Stimulated activated CD8-positive, alpha-beta memory T cell treated with anti-CD3 and anti-CD28 coated beads, Interleukin-12 subunit alpha, Interleukin-12 subunit beta, amount 100 ng/mL, for 1 hour (primary cell): ENCODE measurements around the gene C5orf22.
"Not testable (repeated sequence)": the region's sequence is repeated elsewhere in the genome, so short reads cannot be mapped to it uniquely, and the experiment has no call there.

ENCODE experiments used
- DNase-seq: peaks from one replicate; pipeline ENCODE4 v3.0.0-alpha.2; 2020; ENCODE audit warnings: low read depth

C5orf22 gene

DNA sequence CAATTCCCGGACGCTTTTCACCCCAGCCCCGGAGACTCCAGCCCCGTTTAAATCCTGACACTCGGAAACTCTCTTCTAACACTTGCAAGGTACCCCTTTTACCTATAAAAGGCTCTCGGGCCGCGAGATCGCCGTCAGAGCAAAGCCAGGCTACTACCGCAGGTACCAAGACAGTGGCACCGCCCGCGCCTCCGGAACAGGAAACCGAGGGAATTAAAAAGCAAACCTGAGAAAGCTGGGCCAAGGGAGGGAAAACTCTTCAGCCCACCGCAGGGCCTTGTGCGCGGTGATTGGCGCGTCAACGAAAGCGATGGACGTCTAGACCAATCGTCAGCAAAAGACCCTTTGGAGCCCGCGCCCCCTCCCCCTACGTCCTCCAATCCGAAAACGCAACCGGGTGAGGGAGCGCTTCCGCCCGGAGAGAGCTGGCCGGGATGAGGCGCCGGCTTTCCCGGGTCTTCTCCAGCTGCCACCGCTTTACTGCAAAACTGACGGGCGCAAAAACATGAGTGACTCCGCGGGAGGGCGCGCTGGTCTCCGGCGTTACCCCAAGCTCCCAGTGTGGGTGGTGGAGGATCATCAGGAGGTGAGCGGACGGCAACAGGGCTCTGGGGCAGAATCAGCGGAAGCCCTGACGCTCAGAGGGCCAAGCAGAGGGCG, at the start of gene C5orf22, which contains the start of gene DROSHA:
C5orf22 (plus strand) TSS at position 414 of the 660 bp plus-strand sequence; CDS start at position 506, 92 bp downstream.
DROSHA (minus strand) TSS at position 206 of the 660 bp plus-strand sequence. CDS start 3,034 bp downstream, outside the sequence.
- peak; percentile 83 for DNase-seq

DNA sequence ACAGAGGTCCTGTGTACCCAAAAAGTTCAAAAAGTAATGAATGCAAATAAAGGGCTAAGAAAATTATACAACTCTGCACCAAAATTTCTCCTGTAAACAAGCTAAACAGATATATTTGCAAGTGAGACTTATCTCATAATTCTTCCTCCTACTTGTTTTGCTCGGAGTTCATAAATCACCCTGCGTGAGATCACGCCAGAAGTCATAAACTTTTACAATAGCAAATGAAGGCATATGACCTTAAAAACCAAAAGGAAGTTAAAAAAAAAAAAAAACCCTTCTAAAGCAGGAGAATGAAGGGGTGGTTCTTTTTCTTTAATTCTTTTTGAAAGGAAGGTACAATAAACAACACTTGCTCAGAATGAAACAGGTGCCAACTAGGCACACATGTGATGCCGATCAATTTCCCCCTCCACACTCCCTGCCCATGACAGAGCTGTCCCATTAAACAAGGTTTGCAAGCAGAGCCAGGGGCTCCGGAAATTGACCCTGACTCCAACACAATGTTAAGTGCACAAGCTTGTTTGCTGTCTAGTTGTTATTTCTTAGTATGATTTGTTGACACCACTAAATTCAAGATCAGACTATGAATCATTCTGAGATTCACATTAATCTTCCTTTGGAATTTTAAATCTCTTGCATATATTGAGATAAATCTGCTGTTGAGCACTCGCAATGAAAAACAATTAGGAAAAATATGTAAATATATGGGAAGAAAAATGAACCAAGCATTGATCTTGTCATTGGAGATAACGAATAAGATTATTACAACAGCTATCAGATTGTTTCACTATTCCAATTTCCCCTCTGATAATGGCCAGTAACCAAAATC, 46.5 kb upstream of the C5orf22 start:
- DNase-seq, result no peak

DNA sequence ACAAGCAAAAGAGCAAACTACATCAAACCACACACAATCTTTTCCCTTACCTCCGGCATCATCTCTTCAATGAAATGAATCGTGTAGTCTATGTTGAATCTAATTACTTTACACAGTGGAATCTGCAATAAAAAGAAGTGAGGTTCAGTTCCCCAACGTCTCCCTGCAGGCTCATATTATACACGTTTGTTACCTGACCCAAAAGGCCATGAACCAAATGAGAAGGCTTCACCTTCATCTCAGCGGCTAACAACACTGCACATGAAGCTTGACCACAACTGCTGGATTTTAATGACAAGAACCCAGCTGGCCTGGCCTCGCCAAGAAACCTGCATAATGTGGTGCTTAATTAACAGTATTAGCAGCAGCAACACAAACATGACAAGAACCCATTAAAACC, 45.7 kb upstream of the C5orf22 start:
- no peak for DNase-seq

DNA sequence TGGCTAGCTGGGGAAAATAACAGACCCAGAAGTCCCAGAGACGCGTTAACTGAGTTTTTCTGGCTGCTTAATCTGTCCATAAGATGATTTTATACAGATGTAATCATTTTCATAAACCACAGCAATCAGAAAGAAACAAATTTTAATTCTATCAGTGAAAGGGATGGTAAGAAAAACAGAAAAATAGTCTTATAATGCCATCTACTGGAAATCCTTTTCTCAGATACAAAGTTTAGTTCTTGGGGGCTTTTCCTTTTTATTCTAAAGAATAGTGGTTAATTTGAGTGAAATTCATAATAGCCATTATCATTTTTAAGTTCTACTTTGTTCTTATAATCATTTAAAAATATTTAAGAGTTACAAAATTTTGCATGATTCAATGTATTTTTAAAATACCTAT, 44.6 kb upstream of the C5orf22 start:
- DNase-seq, result no peak

GRCh38 chr5:31492869-31493268, 39.2 kb upstream of the C5orf22 start:
- no peak for DNase-seq

- no peak for DNase-seq
Measured at GRCh38 chr5:31495336-31495735, 36.8 kb upstream of the C5orf22 start.

DNA sequence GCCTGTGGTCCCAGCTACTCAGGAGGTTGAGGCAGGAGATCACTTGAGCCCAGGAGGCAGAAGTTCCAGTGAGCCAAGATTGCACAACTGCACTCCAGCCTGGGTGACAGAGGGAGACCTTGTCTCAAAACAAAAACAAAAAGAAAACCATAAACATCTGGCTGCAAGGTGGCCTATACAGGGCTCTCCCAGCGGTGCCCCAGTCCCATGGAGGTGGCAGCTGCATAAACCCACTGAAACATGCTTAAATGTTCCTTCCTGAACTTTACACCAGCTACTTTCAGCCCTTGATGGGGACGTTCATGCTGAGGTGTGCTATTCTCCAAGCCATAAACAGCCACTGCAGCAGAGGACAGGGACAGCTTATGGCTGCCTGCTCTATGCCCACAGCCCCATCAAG, 35.8 kb upstream of the C5orf22 start:
- DNase-seq, result no peak

DNA sequence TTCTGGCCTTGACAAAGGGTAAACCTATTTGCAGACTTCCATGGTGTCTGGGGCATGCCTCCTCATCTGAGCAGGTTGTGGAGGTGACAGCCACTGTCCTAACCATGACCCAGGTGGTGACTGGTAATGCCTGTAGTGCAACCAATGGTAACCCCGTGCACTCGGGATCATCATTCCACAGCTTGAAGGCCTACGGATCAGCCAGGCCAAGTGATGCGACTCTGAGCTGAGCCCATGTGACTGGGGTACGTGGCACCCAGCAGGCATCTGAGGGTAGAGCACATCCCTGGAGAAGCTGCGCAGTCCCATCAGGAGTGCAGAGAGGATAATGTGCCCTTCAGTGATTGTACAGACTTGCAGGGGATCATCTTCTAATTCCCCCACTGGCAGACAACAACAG, 35.2 kb upstream of the C5orf22 start:
- DNase-seq, result no peak

- DNase-seq, result no peak
Measured at GRCh38 chr5:31500256-31500655, 31.8 kb upstream of the C5orf22 start.

DNA sequence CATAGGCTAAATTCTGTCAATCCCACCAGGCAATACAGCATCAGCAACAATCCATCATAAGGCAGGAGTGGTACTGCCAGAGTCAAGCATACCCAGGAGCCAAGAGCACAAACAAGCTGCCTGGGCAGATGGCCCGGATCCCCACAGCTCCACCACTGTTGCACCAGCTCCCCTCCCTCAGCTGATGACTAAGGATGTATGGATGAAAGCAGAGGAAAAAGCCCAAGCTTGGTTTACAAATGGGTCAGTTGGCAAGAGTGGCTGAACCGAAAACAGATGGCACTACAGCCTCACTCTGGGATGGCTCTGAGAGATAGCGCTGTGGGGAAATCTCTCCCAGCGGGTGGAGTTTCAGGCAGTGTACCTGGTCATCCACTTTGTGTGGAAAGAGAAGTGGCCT, 29.6 kb upstream of the C5orf22 start:
- DNase-seq, result no peak

DNA sequence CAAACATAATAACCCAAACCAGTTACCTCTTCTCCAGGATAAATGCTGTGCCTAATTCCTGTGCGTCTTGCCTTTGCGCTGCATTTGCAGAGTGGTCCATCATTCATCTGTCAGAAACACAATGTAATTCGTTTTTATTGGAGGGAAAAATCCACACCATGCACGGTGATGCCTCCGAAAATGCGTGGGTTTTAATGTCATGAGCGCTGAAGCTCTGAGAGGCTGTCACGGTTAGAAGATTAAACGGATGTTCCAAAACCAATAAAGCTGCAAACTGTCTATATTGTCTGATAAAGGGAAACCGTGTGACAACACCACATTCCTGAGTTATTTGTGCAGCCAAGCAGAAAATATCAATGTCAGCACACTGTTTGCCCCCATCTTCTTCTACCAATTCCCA, 27.6 kb upstream of the C5orf22 start:
- DNase-seq, result no peak

DNA sequence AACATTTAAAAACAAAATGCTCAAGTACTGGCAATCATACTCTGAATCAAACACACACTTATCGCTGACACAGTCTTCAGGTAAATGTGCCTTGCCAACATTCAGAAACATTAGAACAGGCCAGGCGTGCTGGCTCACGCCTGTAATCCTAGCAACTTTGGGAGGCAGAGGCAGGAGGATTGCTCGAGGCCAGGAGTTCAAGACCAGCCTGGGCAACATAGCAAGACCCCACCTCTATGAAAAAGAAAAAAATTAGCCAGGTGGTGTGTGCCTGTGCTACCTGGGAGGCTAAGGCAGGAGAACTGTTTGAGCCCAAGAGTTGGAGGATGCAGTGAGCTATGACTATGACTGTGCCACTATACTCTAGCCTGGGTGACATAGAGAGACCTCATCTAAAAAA, 20.8 kb upstream of the C5orf22 start:
- no peak for DNase-seq

GRCh38 chr5:31516802-31517201, 15.3 kb upstream of the C5orf22 start:
- no peak for DNase-seq

DNA sequence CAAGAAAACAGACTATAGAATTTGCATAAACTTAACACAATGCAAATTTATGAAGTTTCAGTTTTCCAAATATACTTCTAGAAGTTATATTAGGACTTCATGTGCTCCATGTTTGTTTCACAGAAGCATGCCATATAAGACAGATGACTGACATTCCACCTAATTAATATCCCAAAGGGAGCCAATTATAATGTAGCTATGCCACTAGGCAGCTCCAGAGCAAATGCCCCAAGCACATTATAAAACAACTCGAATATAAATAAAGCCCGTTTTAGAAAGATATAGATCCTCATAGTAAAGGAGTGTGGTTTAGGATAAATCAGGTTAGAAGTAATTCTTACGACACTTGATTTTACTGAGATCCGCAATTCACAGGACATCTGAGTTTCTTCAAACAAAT, 9.1 kb upstream of the C5orf22 start:
- no peak for DNase-seq

GRCh38 chr5:31530541-31531265, 1.4 kb upstream of the C5orf22 start:
- no peak for DNase-seq

GRCh38 chr5:31531543-31531887, 586 bp upstream of the C5orf22 start:
- DNase-seq, result no peak

GRCh38 chr5:31534527-31535046, 2.5 kb downstream of the C5orf22 start:
- no peak for DNase-seq

GRCh38 chr5:31536873-31537272, 4.8 kb downstream of the C5orf22 start:
- no peak for DNase-seq

DNA sequence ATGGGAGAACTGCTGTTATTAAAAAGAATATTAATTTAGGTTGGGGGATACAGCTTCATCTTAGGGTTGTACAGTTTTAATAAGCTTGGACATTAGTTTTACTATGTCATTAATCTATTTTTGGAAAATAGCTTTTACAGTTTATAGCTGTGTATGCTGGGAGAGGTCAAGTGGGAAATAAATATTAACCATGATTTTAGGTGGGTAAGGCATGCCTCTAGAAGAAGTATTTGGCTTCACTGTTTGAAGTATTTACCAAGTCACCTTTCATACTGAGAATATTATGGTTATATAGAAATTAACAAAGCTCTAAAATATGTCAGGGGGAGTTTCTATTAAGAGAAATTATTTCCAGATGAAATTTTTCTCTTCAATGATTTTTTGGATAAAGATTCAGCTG, 5.2 kb downstream of the C5orf22 start:
- DNase-seq, result no peak

GRCh38 chr5:31537851-31538250, 5.8 kb downstream of the C5orf22 start:
- DNase-seq, result no peak

- DNase-seq, result not testable (repeated sequence)
Measured at GRCh38 chr5:31549114-31549513, 17.0 kb downstream of the C5orf22 start.

GRCh38 chr5:31551878-31552277, 19.8 kb downstream of the C5orf22 start:
- no peak for DNase-seq

DNA sequence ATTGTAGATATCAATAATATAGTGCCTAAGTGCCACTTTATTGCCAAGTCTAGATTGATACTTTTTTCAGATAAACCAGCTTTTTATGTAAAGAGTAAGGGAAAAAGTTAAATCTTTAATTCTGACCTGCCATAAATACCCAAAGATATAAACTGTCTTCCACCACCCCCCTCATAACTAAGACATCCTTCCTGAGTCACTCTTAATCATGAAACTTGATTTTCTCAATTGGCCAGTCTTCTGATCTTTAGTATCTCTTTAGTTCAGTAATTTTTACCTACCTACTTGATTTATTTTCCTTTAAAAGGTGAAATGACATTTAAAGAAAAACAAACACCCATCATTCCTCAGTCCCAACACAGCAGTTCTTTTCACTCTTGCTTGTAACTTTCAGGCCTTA, 21.8 kb downstream of the C5orf22 start:
- DNase-seq, result no peak
